ENCODE measurements around the gene ARHGAP26.

- TF ChIP-seq POLR2A (IDR thresholded peaks at IDR 0.05) (peak; percentile 99), CTCF (IDR thresholded peaks at IDR 0.05) (peak in 2 of 5 experiments; percentile 39 to 57), POLR2AphosphoS5 (IDR thresholded peaks at IDR 0.05) (peak; percentile 99 to 100 (median 100)), EP300 (IDR thresholded peaks at IDR 0.05; ENCODE audit: low read depth) (no peak)
Observed at GRCh38 chr5:142769793-142770649, at the start of gene ARHGAP26.
